Tibial nerve (tissue), 3 donors: Measurements from ENCODE around the gene PPP4R4.

Experiments
- CTCF ChIP-seq, 5 experiments: fragments of 200-600 bp in 3 of 5; fragments of 450-650 bp in 2 of 5; sonication (generic) in 3 of 5; IDR thresholded peaks; one replicate each; pipeline ENCODE4 v1.5.1; 2016 to 2019; ENCODE audit warnings: antibody characterized with exemption in 5 of 5, mild to moderate bottlenecking in 3 of 5, moderate library complexity in 2 of 5
- POLR2A ChIP-seq, 2 donors: fragments of 450-650 bp; IDR thresholded peaks; one replicate each; pipeline ENCODE4 v1.6.1; 2017; ENCODE audit warnings: antibody characterized with exemption in 2 of 2, mild to moderate bottlenecking in 2 of 2, moderate library complexity in 2 of 2

- TF ChIP-seq POLR2A (IDR thresholded peaks at IDR 0.05) (no peak), CTCF (IDR thresholded peaks at IDR 0.05) (no peak)
Measured at GRCh38 chr14:94139421-94139820, 34.7 kb upstream of the PPP4R4 start.
